ENCODE results near the gene FAM163B. TPM values are rescaled to one million over a fixed set of nuclear protein-coding genes. Genes with fewer than 3 reads are reported as not detected.

FAM163B gene
- total RNA-seq, 2 experiments from 2014 or later, result not detected

GRCh38 chr9:133645021-133645765 lies 36.0 kb upstream of the FAM163B start:
- CTCF ChIA-PET, result no interaction called here

GRCh38 chr9:133643978-133644760 lies 35.0 kb upstream of the FAM163B start:
- CTCF ChIA-PET, result interaction anchor here (0.6 kb wide), 1 partner anchor 98 kb away, joined by 3 read pairs; no protein-coding TSS in a partner anchor
- H3K4me1 Mint-ChIP-seq, result no peaks in the 10 kb centered on the region
- ATAC-seq, result no peak
- intact Hi-C loops (cut with DNase I, micrococcal nuclease), result no loop called here
- no peak overlapping the region for H3K4me3 Mint-ChIP-seq
- H3K36me3 Mint-ChIP-seq (ENCODE audit: low read depth), result no peaks in the 10 kb centered on the region
- DNase-seq, result no peak
- no peak overlapping the region for H3K27ac Mint-ChIP-seq
- H3K27me3 Mint-ChIP-seq, result no peaks in the 10 kb centered on the region
- H3K9me3 Mint-ChIP-seq (ENCODE audit: low read depth), result no peaks in the 10 kb centered on the region
- POLR2A ChIA-PET, result no interaction called here

More at GRCh38 chr9:133645021-133645765, 36.0 kb upstream of the FAM163B start:
- H3K4me1 Mint-ChIP-seq, result no peaks in the 10 kb centered on the region
- POLR2A ChIA-PET, result no interaction called here
- intact Hi-C loops (cut with DNase I, micrococcal nuclease), result no loop called here
- H3K9me3 Mint-ChIP-seq (ENCODE audit: low read depth), result no peaks in the 10 kb centered on the region
- DNase-seq (no peak), ATAC-seq (no peak)
- no peak overlapping the region for H3K27ac Mint-ChIP-seq
- no peaks in the 10 kb centered on the region for H3K36me3 Mint-ChIP-seq (ENCODE audit: low read depth)
- H3K4me3 Mint-ChIP-seq, result no peak overlapping the region
- H3K27me3 Mint-ChIP-seq, result no peaks in the 10 kb centered on the region

GRCh38 chr9:133643362-133643755 lies 34.2 kb upstream of the FAM163B start:
- ATAC-seq (no peak), DNase-seq (no peak)
- POLR2A ChIA-PET, result no interaction called here
- CTCF ChIA-PET, result no interaction called here
- Mint-ChIP-seq H3K4me1 (no peaks in the 10 kb centered on the region), H3K27ac (no peak overlapping the region), H3K9me3 (ENCODE audit: low read depth) (no peaks in the 10 kb centered on the region), H3K27me3 (no peaks in the 10 kb centered on the region), H3K36me3 (ENCODE audit: low read depth) (no peaks in the 10 kb centered on the region), H3K4me3 (no peak overlapping the region)
- intact Hi-C loops (cut with DNase I, micrococcal nuclease), result no loop called here

- DNase-seq (no peak), ATAC-seq (no peak)
- Mint-ChIP-seq H3K36me3 (ENCODE audit: low read depth) (no peaks in the 10 kb centered on the region), H3K27ac (no peak overlapping the region), H3K4me3 (no peak overlapping the region), H3K27me3 (no peaks in the 10 kb centered on the region), H3K9me3 (ENCODE audit: low read depth) (no peaks in the 10 kb centered on the region), H3K4me1 (no peaks in the 10 kb centered on the region)
- POLR2A ChIA-PET, result no interaction called here
- CTCF ChIA-PET, result interaction anchor here (0.7 to 1.0 kb wide), 2 partner anchors 12 to 100 kb away, joined by 3 read pairs; no protein-coding TSS in a partner anchor
- intact Hi-C loops (cut with DNase I, micrococcal nuclease), result no loop called here
These were observed 33.6 kb upstream of the FAM163B start for GRCh38 chr9:133642708-133643361.

GRCh38 chr9:133641861-133642595 lies 32.8 kb upstream of the FAM163B start:
- CTCF ChIA-PET, result interaction anchor here (0.7 to 1.0 kb wide), 2 partner anchors 11 to 101 kb away, joined by 3 read pairs; no protein-coding TSS in a partner anchor
- ATAC-seq (no peak), DNase-seq (no peak)
- Mint-ChIP-seq H3K27ac (no peak overlapping the region), H3K9me3 (ENCODE audit: low read depth) (no peaks in the 10 kb centered on the region), H3K4me3 (no peak overlapping the region), H3K27me3 (no peaks in the 10 kb centered on the region), H3K4me1 (no peaks in the 10 kb centered on the region), H3K36me3 (ENCODE audit: low read depth) (no peaks in the 10 kb centered on the region)
- POLR2A ChIA-PET, result no interaction called here
- intact Hi-C loops (cut with DNase I, micrococcal nuclease), result no loop called here

GRCh38 chr9:133641396-133641655 lies 32.1 kb upstream of the FAM163B start:
- H3K9me3 Mint-ChIP-seq (ENCODE audit: low read depth), result no peaks in the 10 kb centered on the region
- ChIA-PET CTCF (no interaction called here), POLR2A (interaction anchor here (0.5 kb wide), 1 partner anchor 13 kb away, joined by 4 read pairs; no protein-coding TSS in a partner anchor)
- DNase-seq (no peak), ATAC-seq (no peak)
- H3K4me3 Mint-ChIP-seq, result no peak overlapping the region
- no peaks in the 10 kb centered on the region for H3K36me3 Mint-ChIP-seq (ENCODE audit: low read depth)
- no peak overlapping the region for H3K27ac Mint-ChIP-seq
- no peaks in the 10 kb centered on the region for H3K4me1 Mint-ChIP-seq
- intact Hi-C loops (cut with DNase I, micrococcal nuclease), result no loop called here
- H3K27me3 Mint-ChIP-seq, result no peaks in the 10 kb centered on the region

GRCh38 chr9:133640580-133641395 lies 31.6 kb upstream of the FAM163B start:
- Mint-ChIP-seq H3K36me3 (ENCODE audit: low read depth) (no peaks in the 10 kb centered on the region), H3K4me1 (no peaks in the 10 kb centered on the region), H3K4me3 (no peak overlapping the region), H3K9me3 (ENCODE audit: low read depth) (no peaks in the 10 kb centered on the region), H3K27me3 (no peaks in the 10 kb centered on the region), H3K27ac (no peak overlapping the region)
- DNase-seq (no peak), ATAC-seq (no peak)
- ChIA-PET POLR2A (interaction anchor here (0.5 kb wide), 1 partner anchor 13 kb away, joined by 4 read pairs; no protein-coding TSS in a partner anchor), CTCF (interaction anchor here (0.6 kb wide), 1 partner anchor 448 kb away, joined by 3 read pairs; no protein-coding TSS in a partner anchor)
- intact Hi-C loops (cut with DNase I, micrococcal nuclease), result no loop called here

- ATAC-seq (no peak), DNase-seq (no peak)
- Mint-ChIP-seq H3K4me1 (no peaks in the 10 kb centered on the region), H3K4me3 (no peak overlapping the region), H3K9me3 (ENCODE audit: low read depth) (no peaks in the 10 kb centered on the region), H3K27me3 (no peaks in the 10 kb centered on the region), H3K36me3 (ENCODE audit: low read depth) (no peaks in the 10 kb centered on the region), H3K27ac (no peak overlapping the region)
- ChIA-PET POLR2A (no interaction called here), CTCF (interaction anchor here (0.6 kb wide), 1 partner anchor 449 kb away, joined by 3 read pairs; no protein-coding TSS in a partner anchor)
- intact Hi-C loops (cut with DNase I, micrococcal nuclease), result no loop called here
These were observed 31.0 kb upstream of the FAM163B start for GRCh38 chr9:133640160-133640559.

- Mint-ChIP-seq H3K4me3 (no peak overlapping the region), H3K27ac (no peak overlapping the region), H3K36me3 (ENCODE audit: low read depth) (no peaks in the 10 kb centered on the region), H3K27me3 (no peaks in the 10 kb centered on the region), H3K9me3 (ENCODE audit: low read depth) (no peaks in the 10 kb centered on the region), H3K4me1 (no peaks in the 10 kb centered on the region)
- ATAC-seq (no peak), DNase-seq (no peak)
- intact Hi-C loops (cut with DNase I, micrococcal nuclease), result no loop called here
- ChIA-PET POLR2A (no interaction called here), CTCF (no interaction called here)
These were observed 30.4 kb upstream of the FAM163B start for GRCh38 chr9:133639613-133640012.

GRCh38 chr9:133638711-133639110 lies 29.5 kb upstream of the FAM163B start:
- H3K4me3 Mint-ChIP-seq, result no peak overlapping the region
- no peaks in the 10 kb centered on the region for H3K36me3 Mint-ChIP-seq (ENCODE audit: low read depth)
- no peak overlapping the region for H3K27ac Mint-ChIP-seq
- intact Hi-C loops (cut with DNase I, micrococcal nuclease), result no loop called here
- ATAC-seq, result no peak
- CTCF ChIA-PET, result no interaction called here
- POLR2A ChIA-PET, result no interaction called here
- H3K27me3 Mint-ChIP-seq, result no peaks in the 10 kb centered on the region
- DNase-seq, result no peak
- H3K4me1 Mint-ChIP-seq, result no peaks in the 10 kb centered on the region
- no peaks in the 10 kb centered on the region for H3K9me3 Mint-ChIP-seq (ENCODE audit: low read depth)

- Mint-ChIP-seq H3K36me3 (ENCODE audit: low read depth) (no peaks in the 10 kb centered on the region), H3K9me3 (ENCODE audit: low read depth) (no peaks in the 10 kb centered on the region), H3K4me3 (no peak overlapping the region), H3K27ac (no peak overlapping the region), H3K4me1 (no peaks in the 10 kb centered on the region), H3K27me3 (no peaks in the 10 kb centered on the region)
- DNase-seq, result no peak
- intact Hi-C loops (cut with DNase I, micrococcal nuclease), result no loop called here
- CTCF ChIA-PET, result no interaction called here
- ATAC-seq, result no peak
- POLR2A ChIA-PET, result no interaction called here
These were observed 28.9 kb upstream of the FAM163B start for GRCh38 chr9:133638076-133638475.

Measured in activated CD4-positive, alpha-beta T cell treated with anti-CD3 and anti-CD28 coated beads for 36 hours (primary cell).